Stimulated activated CD8-positive, alpha-beta memory T cell treated with anti-CD3 and anti-CD28 coated beads, Interleukin-4, amount 100 ng/mL, for 4 hours (primary cell): ENCODE data around the gene PRR14L.

Experiments used
- DNase-seq, 2 donors: peaks; one replicate each; pipeline ENCODE4 v3.0.0-alpha.2; 2020; ENCODE audit warnings: low read depth in 2 of 2, low spot score in 1 of 2

PRR14L gene

DNA sequence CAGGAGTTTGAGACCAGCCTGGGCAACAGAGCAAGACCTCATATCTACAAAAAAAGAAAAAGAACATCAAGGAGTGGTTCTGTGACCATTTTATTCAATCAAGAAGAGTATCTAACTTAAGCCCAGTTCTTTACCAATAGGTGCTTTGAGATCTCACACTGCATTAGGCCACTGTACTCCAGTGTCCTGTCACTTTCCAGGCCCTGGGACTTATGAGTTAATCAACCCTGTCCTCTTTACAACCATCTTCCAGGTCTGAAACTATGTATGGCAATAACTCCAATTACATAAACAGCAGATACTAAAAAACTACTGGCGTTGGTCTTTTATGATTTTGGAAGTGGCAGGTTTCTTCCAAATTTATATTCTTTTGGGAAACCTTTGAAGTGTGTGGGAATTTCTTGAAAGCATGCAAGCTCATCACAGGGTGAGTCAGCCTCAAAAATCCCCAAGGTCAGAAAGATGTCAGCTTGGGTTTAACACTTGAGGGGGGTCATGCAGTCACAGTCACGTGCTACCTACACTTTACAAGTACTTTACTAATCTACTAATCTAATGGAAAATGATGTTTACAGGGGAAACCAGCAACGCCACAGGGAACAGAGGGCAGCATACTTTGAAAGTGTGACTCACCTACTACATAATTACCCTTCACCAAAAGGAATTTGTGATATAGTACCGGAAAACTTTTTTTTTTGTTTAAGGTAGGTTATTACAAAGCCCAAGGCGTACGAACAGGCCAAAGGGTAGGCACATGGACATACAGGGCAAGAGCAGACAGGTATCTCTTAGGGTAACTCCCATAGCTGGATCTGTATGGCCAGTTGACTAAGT lies 103.5 kb downstream of the PRR14L start:
- DNase-seq: no peak

DNA sequence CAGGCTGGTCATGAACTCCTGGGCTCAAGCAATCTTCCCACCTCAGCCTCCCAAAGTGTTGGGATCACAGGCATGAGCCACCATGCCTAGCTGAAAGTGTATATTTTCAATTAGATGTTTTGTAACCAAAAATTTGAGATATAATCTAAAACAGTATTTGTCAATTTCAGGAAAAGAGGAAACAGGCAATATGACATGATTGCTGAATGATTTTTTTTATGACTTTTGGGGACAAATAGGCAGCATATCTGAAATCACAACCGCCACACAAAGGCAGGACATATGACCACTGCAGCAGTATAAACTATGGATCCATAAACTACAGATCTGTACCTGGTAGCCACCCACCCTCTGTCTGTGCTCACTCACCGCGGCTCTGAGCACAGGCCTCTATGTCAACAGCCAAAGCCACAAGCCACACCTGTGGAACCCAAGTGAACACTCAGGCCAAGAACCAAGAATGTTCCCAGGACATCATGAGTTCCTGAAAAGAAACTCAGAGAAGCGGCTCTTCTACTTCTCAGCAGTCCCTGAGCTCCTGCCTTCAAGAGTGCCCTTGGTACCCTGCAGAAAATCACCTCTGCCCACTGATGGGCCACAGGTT lies 110.4 kb downstream of the PRR14L start:
- DNase-seq: no peak

DNA sequence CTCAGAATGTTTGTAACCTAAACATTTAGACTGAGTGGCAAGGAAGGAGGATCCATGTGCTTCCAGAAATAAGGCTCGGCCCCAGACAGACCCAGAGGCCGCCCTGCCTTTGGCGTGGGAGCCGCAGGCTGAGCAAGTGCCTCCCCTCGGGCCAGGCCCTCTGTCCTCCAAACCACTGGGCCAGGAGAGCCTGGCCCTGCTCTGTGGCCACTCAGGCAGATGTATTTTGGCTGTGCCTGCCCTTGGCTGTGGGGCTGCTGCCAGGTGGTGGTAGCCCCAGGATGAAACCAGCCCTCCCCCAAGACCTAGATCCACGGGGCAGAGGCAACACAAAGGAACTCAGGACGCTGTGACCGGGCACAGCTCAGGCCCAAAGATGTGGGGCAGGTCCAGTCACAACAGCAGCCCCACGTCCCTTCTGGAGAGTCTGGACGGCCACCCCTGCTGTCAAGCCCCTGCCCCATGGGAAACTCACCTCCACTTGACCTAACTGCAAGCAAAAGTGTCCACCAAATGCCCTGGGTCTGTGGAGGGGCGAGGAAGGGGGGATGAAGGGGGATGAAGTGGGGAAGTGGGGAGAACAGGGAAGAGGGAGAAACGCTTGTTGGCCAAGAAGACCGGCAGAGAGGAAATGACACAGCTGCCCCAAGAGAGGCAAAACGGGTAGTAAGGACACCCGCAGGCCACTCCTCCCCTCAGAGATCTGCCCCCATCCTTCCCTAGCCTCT lies 111.9 kb downstream of the PRR14L start:
- no peak for DNase-seq

DNA sequence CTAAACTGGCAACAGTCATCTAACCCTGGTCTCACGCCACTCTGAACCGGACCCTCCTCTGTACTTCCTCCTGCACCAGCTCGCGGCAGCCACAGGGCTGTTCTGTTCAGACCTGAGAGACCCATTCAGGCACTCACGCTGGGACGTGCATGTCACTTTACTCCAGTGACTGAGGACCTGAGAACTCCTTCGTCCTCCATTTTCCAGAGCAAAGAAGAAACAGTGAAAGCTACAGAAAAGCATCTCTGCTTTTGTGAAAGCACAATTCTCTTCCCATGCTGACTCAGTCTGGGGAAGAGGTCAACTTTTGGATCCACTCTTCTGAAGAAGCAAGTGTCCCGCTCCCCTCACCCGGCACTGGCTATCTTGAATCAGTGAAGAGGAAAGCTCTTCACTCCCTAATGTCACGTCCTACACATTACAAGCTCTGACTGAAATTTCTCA lies 112.5 kb downstream of the PRR14L start:
- DNase-seq: no peak

DNA sequence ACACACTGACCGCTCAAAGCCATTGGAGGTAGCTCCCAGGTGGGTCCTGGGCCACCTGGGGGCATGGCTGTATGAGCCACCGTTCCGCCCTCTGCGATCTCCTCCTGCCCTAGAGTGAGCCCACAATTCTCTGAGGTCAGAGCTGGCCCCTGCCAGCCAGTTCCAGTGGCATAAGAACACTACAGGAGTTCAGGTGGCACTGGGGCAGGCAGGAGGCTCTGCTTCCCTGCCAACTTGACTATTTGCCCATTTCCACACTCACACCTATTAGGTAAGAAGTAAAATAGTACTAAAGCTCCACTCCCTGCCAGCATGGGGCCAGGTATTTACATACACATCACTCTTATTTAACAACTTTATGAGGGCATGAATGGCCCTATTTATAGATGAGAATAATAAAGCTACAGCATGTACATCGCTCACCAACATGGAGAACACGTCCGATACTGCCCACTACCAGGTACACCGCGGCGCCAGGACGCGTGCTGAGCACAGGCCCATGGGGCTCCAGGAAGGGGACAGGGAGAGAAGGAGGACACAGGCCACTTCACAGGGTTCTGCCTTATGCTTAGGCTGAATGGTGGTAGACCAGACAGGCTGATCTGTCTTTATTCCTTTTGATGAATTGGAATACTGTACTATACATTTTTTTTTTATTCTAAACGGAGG lies 114.2 kb downstream of the PRR14L start:
- no peak for DNase-seq

DNA sequence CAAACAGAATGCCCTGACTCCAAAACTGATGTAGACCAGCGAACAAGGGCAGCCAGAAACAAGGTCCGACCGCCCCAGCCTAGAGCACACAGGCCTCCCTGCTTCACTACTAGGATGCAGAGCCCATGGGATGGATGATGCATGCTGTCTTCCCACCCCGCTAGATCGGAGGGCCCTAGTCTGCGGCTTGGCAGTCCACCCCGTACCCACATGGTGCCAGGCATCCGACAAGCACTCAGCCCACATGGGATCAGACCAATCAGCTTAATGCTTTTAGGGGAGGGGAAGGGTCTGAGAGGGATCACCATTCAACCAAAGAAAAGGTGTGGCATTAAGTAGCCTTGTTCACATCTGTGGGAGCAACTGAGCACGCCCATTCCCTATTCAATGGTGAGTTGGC lies 118.5 kb downstream of the PRR14L start:
- no peak for DNase-seq
